Peyer's patch (tissue), 4 donors: ENCODE measurements around the gene CPSF3.

ENCODE experiments used
- POLR2A ChIP-seq, 2 donors: fragments of 450-650 bp; IDR thresholded peaks; one replicate each; pipeline ENCODE4 v1.5.1; 2017; ENCODE audit warnings: antibody characterized with exemption in 2 of 2, mild to moderate bottlenecking in 2 of 2, moderate library complexity in 2 of 2
- TF ChIP-seq, protein P1 (sequence below), 6 experiments: fragments of 450-650 bp in 4 of 6; fragments of 200-600 bp in 2 of 6; sonication (generic) in 1 of 6; IDR thresholded peaks; one replicate each; pipeline ENCODE4 v1.5.1; 2017 to 2019; ENCODE audit warnings: antibody characterized with exemption in 6 of 6, mild to moderate bottlenecking in 3 of 6, moderate library complexity in 1 of 6

DNA sequence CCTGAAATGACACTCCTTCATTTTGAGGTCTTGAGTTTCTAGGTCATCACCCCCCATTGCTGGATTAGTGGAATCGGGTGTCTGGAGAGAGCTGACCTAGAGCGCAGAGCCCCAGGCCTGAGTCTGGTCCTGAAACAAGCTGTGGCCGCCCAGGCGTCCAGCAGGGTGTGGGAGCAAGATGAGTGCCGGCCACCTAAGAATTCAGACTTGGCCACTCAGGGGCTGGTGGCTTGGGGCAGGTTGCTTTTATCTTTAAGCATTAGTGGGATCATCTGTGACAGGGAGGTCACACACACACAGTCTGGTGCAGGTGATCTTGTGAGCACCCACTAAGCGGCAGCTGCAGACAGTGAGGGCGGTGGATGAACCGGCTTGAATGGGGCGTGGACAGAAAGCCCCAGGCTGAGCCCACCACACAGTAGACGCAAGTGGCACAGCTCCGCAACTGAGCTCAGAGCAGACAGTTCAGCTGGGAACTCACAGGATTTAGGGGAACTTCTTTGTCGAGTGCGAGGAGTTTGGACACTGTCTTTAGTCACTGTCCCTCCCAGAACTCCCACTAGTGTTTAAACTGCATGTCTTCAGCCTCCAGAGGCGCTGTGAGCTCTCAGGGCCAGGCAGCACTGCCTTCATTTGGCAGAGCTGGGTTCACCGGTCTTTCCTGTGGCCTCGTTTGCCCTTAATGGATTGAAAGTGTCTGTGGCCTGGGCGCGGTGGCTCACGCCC is 21.6 kb upstream of the CPSF3 start:
- TF ChIP-seq POLR2A (IDR thresholded peaks at IDR 0.05): no peak
- TF ChIP-seq, protein P1, sequence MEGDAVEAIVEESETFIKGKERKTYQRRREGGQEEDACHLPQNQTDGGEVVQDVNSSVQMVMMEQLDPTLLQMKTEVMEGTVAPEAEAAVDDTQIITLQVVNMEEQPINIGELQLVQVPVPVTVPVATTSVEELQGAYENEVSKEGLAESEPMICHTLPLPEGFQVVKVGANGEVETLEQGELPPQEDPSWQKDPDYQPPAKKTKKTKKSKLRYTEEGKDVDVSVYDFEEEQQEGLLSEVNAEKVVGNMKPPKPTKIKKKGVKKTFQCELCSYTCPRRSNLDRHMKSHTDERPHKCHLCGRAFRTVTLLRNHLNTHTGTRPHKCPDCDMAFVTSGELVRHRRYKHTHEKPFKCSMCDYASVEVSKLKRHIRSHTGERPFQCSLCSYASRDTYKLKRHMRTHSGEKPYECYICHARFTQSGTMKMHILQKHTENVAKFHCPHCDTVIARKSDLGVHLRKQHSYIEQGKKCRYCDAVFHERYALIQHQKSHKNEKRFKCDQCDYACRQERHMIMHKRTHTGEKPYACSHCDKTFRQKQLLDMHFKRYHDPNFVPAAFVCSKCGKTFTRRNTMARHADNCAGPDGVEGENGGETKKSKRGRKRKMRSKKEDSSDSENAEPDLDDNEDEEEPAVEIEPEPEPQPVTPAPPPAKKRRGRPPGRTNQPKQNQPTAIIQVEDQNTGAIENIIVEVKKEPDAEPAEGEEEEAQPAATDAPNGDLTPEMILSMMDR (IDR thresholded peaks at IDR 0.05): no peak
